Psoas muscle (tissue), 8 donors: Measurements from ENCODE around the gene ATP2A3. TPM values are rescaled to one million over a fixed set of nuclear protein-coding genes. Genes with fewer than 3 reads are reported as not detected.

Experiments used
- ATAC-seq, 4 donors: fragments of 200-7000 bp; cut with Tn5 transposase; one replicate each; pipeline ENCODE4 v1.9.1; 2020; ENCODE audit warnings: moderate library complexity in 3 of 4, mild to moderate bottlenecking in 2 of 4
- DNase-seq, 2 donors: peaks; one replicate each; pipeline ENCODE4 v3.0.0-alpha.2; 2020
- H3K27ac ChIP-seq: fragments of 200-600 bp; one replicate; pipeline ENCODE4 v1.8.0; 2022
- H3K27me3 ChIP-seq, 3 donors: fragments of 200-600 bp in 1 of 3; one replicate each; pipeline versions ENCODE4 v1.6.1 to v1.8.0; 2013 to 2022; ENCODE audit warnings: low read length in 2 of 3, mild to moderate bottlenecking in 2 of 3, moderate library complexity in 1 of 3; ENCODE audit not compliant: insufficient read depth in 3 of 3
- H3K36me3 ChIP-seq, 2 donors: fragments of 200-600 bp in 1 of 2; one replicate each; pipeline versions ENCODE4 v1.6.1 to v1.8.0; 2013 to 2022; ENCODE audit warnings: low read depth in 1 of 2, mild to moderate bottlenecking in 1 of 2, moderate library complexity in 1 of 2; ENCODE audit not compliant: insufficient read depth in 1 of 2
- H3K4me1 ChIP-seq: fragments of 200-600 bp; one replicate; pipeline ENCODE4 v1.8.0; 2022
- H3K4me3 ChIP-seq: fragments of 200-600 bp; one replicate; pipeline ENCODE4 v1.8.0; 2022; ENCODE audit warnings: mild to moderate bottlenecking
- H3K9me3 ChIP-seq: fragments of 200-600 bp; one replicate; pipeline ENCODE4 v1.8.0; 2022
- CTCF ChIP-seq: fragments of 200-600 bp; IDR thresholded peaks from one replicate; pipeline ENCODE4 v1.8.0; 2022; ENCODE audit warnings: antibody characterized with exemption
- WGBS, 3 donors: extraction: QIAGEN DNeasy Blood & Tissue Kit; methylation state at CpG; one replicate each; pipeline versions ENCODE4 v1.1.6 to v1.1.7; 2013; 5-methylcytosine and 5-hydroxymethylcytosine counted together
- intact Hi-C, 2 donors: fragments of 100-400 bp; cut with DNase I; formaldehyde crosslinking; loops; one replicate each; pipeline versions ENCODE4 v1.11.0 to v1.14.2; 2022
- polyA plus RNA-seq, 3 donors: library from polyadenylated mRNA; stranded (reverse); fragments of 200-250 nt; gene quantifications; one replicate each; pipeline ENCODE4 v1.2.3, GENCODE V29; 2013
- total RNA-seq, 4 donors: library from RNA; stranded (reverse); fragmentation: NEBNext Ultra II Directional in 2 of 4; extraction: Animal tissue kit (Norgen Biotek cat#: 25700) in 2 of 4; gene quantifications; one replicate each; pipeline versions ENCODE4 v1.2.1 to v1.2.4, GENCODE V29; 2021 to 2023
- donor health status: healthy with polysubstance abuse.
- donor health status: DM: no; HTN: no; CAD: no; lungs with moderate emphysema.
- donor health status: Bipolar disorder and iron deficiency.
- donor health status: healthy.
- donor health status: DM: yes; HTN: yes; CAD: no.
- donor health status: DM: no; HTN: no; CAD: no.
- donor health status: DM: no; HTN: no; CAD: no.
- donor health status: DM: yes; HTN: yes; CAD: no.

ATP2A3 gene
- total and polyA plus RNA-seq, 7 donors: 1.2 to 3.8 (median 3.0) TPM

GRCh38 chr17:3956983-3957382 is 7.3 kb downstream of the ATP2A3 start:
- H3K27me3 ChIP-seq: peaks cover 0 to 9% (median 4%) of the 10 kb centered on the region in 3 donors
- WGBS, 3 donors: 92 to 95% (median 93%) methylated on average over 12 of the region's 12 CpGs
- intact Hi-C loops: no loop called here
- H3K4me3 ChIP-seq: no peak overlapping the region
- DNase-seq: no peak
- no peak overlapping the region for H3K27ac ChIP-seq
- ATAC-seq: no peak
- no peaks in the 10 kb centered on the region for H3K36me3 ChIP-seq
- no peak for TF ChIP-seq CTCF
- peaks cover 5% of the 10 kb centered on the region for H3K4me1 ChIP-seq
- H3K9me3 ChIP-seq: no peaks in the 10 kb centered on the region

GRCh38 chr17:3956327-3956957 is 7.8 kb downstream of the ATP2A3 start:
- WGBS, 3 donors: 43 to 51% (median 51%) methylated on average over 15 of the region's 15 CpGs
- H3K27ac ChIP-seq: no peak overlapping the region
- H3K27me3 ChIP-seq: peaks cover 0 to 3% (median 0%) of the 10 kb centered on the region in 3 donors
- ATAC-seq (no peak), DNase-seq (no peak)
- no peaks in the 10 kb centered on the region for H3K36me3 ChIP-seq
- no peaks in the 10 kb centered on the region for H3K9me3 ChIP-seq
- H3K4me3 ChIP-seq: no peak overlapping the region
- no peak for TF ChIP-seq CTCF
- H3K4me1 ChIP-seq: peaks cover 5% of the 10 kb centered on the region
- intact Hi-C loops: no loop called here

GRCh38 chr17:3955673-3955988 is 8.6 kb downstream of the ATP2A3 start:
- no peak overlapping the region for H3K27ac ChIP-seq
- intact Hi-C loops: no loop called here
- H3K4me1 ChIP-seq: peaks cover 5% of the 10 kb centered on the region
- no peaks in the 10 kb centered on the region for H3K9me3 ChIP-seq
- no peaks in the 10 kb centered on the region for H3K27me3 ChIP-seq
- DNase-seq: no peak
- TF ChIP-seq CTCF: no peak
- H3K4me3 ChIP-seq: no peak overlapping the region
- ATAC-seq: no peak
- no peaks in the 10 kb centered on the region for H3K36me3 ChIP-seq
- WGBS, 3 donors: 76 to 89% (median 81%) methylated on average over 10 of the region's 10 CpGs

- ATAC-seq: no peak
- Histone ChIP-seq H3K4me3 (no peak overlapping the region), H3K27ac (no peak overlapping the region), H3K36me3 (no peaks in the 10 kb centered on the region), H3K9me3 (no peaks in the 10 kb centered on the region), H3K4me1 (peaks cover 5% of the 10 kb centered on the region), H3K27me3 (no peaks in the 10 kb centered on the region)
- TF ChIP-seq CTCF: no peak
- no peak for DNase-seq
- 51 to 58% (median 57%) methylated on average over 18 of the region's 18 CpGs for WGBS, 3 donors
- intact Hi-C loops: no loop called here
These were observed 9.1 kb downstream of the ATP2A3 start for GRCh38 chr17:3954976-3955672.
